ENCODE measurements around the gene CTNNA2. TPM values are rescaled to one million over a fixed set of nuclear protein-coding genes. Genes with fewer than 3 reads are reported as not detected.

Gene CTNNA2
- total RNA-seq, 1 experiment from 2014 or later: not detected

- no peak for DNase-seq (ENCODE audit: low read depth)
These were observed 881.1 kb downstream of the CTNNA2 start for GRCh38 chr2:80393991-80394390.

GRCh38 chr2:80395251-80395650 lies 882.4 kb downstream of the CTNNA2 start:
- DNase-seq (ENCODE audit: low read depth): no peak

GRCh38 chr2:80396276-80396675 lies 883.4 kb downstream of the CTNNA2 start:
- no peak for DNase-seq (ENCODE audit: low read depth)

- DNase-seq (ENCODE audit: low read depth): no peak
These were observed 890.2 kb downstream of the CTNNA2 start for GRCh38 chr2:80403081-80403480.

- DNase-seq (ENCODE audit: low read depth): no peak
These were observed 894.5 kb downstream of the CTNNA2 start for GRCh38 chr2:80407377-80407776.

- no peak for DNase-seq (ENCODE audit: low read depth)
These were observed 897.5 kb downstream of the CTNNA2 start for GRCh38 chr2:80410346-80410745.

- no peak for DNase-seq (ENCODE audit: low read depth)
These were observed 900.3 kb downstream of the CTNNA2 start for GRCh38 chr2:80413136-80413535.

- DNase-seq (ENCODE audit: low read depth): no peak
These were observed 904.9 kb downstream of the CTNNA2 start for GRCh38 chr2:80417737-80418136.

- DNase-seq (ENCODE audit: low read depth): no peak
These were observed 907.8 kb downstream of the CTNNA2 start for GRCh38 chr2:80420530-80421208.

- DNase-seq (ENCODE audit: low read depth): no peak
These were observed 916.4 kb downstream of the CTNNA2 start for GRCh38 chr2:80429251-80429650.

DNA sequence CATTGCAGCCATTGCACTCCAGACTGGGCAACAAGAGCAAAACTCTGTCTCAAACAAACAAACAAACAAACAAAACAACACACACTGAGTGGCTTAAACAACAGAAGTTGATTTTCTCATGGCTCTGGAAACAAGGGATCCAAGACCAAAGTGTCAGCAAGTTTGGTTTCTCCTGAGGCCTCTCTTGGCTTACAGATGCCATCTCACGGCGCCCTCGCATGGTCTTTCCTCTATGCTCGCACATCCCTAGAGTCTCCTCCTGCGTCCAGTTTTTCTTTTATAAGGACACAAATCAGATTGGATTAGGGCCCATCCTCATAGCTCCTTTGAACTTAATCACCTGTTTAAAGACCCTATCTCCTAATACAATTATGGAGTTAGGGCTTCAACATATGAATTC lies 925.1 kb downstream of the CTNNA2 start:
- no peak for DNase-seq (ENCODE audit: low read depth)

DNA sequence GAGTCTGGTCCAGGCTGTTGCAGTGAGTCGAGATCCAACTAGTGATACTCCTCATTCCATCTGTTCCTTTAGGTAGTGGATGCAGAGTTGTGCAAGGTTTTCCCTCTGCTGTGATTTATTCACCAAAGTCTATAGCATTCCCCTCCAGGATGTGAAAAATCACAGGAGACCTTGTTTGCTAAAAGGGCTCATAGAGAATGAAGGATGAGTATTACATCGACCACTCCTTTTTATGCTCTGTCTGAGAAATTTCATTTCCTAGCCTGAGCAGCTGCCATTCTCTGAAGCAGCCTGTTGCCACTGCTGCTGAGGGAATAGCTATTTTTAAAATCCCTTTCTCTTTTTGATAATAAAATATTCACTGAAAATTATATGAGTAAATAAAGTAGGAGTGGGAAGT lies 925.8 kb downstream of the CTNNA2 start:
- DNase-seq (ENCODE audit: low read depth): no peak

- no peak for DNase-seq (ENCODE audit: low read depth)
These were observed 941.8 kb downstream of the CTNNA2 start for GRCh38 chr2:80454628-80455027.

DNA sequence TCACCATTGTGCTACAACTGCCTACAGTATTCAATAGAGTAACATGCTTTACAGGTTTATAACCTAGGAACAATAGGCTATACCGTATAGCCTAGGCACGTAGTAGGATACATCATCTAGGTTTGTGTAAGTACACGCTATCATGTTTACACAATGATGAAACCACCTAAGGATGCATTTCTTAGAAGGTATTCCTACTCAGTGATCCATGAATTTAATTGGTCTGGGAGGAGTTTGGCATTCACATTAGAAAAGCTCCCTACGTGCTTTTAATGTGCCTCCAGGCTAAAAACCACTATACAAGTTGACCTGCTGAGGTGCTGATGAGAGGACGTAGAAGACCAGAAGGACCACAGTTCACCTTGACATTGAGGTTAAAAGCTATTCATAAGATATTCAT lies 946.2 kb downstream of the CTNNA2 start:
- DNase-seq (ENCODE audit: low read depth): no peak

- no peak for DNase-seq (ENCODE audit: low read depth)
These were observed 948.8 kb downstream of the CTNNA2 start for GRCh38 chr2:80461505-80462197.

GRCh38 chr2:80462654-80463053 lies 949.8 kb downstream of the CTNNA2 start:
- DNase-seq (ENCODE audit: low read depth): no peak

- no peak for DNase-seq (ENCODE audit: low read depth)
These were observed 951.4 kb downstream of the CTNNA2 start for GRCh38 chr2:80464275-80464674.

- no peak for DNase-seq (ENCODE audit: low read depth)
These were observed 954.5 kb downstream of the CTNNA2 start for GRCh38 chr2:80467262-80467811.

GRCh38 chr2:80469428-80469827 lies 956.6 kb downstream of the CTNNA2 start:
- DNase-seq (ENCODE audit: low read depth): no peak

- DNase-seq (ENCODE audit: low read depth): no peak
These were observed 960.2 kb downstream of the CTNNA2 start for GRCh38 chr2:80473069-80473468.

DNA sequence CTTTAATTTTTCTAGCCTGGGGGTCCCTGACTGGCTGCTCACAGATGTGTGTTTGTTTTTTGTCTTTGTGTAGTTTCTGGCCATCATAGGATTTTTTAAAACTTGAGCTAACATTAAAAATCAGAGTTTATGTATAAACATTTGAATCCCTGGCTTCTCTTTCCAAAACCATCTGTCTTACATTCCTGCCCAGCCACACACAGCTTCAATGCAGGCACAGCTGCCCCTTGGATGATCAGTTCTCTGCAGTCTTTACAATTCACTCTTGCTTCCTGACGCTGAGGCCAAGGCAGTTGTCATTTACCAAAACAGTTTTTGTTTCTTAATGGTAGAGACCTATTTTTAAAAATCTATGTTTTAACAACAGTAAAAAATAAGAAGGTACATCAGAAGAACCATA lies 960.9 kb downstream of the CTNNA2 start:
- DNase-seq (ENCODE audit: low read depth): no peak

- DNase-seq (ENCODE audit: low read depth): no peak
These were observed 963.1 kb downstream of the CTNNA2 start for GRCh38 chr2:80475970-80476369.

DNA sequence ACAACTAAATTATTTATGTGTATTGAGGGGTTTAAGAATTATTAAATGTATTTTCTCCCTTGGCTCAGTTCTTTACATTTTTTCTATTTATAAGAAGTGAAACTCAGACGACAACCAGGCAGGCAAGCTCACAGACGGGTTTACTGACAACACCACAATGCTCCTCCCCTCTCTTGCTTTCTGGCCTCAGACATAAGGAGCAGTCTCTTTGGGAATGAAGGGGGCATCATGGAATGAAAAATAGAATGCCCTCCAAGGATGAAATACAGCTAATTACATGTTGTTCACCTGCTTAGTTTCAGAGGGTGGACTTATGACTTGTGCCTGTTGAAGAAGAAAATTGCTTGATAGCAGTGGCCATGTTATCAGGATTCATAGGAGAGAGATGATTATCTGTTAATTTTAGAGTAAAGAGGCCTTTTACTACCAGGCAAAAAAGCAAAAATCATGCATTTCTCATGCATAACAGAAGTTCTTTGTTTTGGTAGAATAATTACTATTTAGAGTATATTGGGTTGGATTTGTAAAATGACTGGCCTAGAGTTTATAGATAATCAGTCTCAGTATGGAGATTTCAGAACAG lies 963.8 kb downstream of the CTNNA2 start:
- DNase-seq (ENCODE audit: low read depth): no peak

Data from Daoy (cell line).